Kidney tubule cell (primary cell): ENCODE measurements around the gene NIPAL3.
A peak's percentile ranks its signal among the peaks of the same experiment; 100 is the strongest.
"Not testable (repeated sequence)": the region's sequence is repeated elsewhere in the genome, so short reads cannot be mapped to it uniquely, and the experiment has no call there.

Experiments used
- DNase-seq: peaks from one replicate; pipeline ENCODE4 v3.0.0-alpha.2; 2018; ENCODE audit warnings: low spot score

Gene NIPAL3

GRCh38 chr1:24491577-24492360 is 76.2 kb downstream of the NIPAL3 start:
- DNase-seq = no peak

DNA sequence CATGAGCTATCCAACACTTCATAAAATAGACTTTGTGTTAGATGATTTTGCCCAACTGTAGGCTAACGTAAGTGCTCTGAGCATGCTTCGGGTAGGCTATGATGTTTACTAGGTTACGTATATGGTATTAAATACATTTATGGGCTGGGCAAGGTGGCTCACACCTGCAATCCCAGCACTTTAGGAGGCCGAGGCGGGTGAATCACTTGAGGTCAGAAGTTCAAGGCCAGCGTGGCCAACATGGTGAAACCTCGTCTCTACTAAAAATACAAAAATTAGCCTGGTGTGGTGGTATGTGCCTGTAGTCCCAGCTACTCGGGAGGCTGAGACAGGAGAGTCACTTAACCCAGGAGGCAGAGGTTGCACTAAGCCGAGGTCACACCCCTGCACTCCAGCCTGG is 77.3 kb downstream of the NIPAL3 start:
- DNase-seq = not testable (repeated sequence)

GRCh38 chr1:24493785-24494184 is 78.2 kb downstream of the NIPAL3 start:
- no peak for DNase-seq

DNA sequence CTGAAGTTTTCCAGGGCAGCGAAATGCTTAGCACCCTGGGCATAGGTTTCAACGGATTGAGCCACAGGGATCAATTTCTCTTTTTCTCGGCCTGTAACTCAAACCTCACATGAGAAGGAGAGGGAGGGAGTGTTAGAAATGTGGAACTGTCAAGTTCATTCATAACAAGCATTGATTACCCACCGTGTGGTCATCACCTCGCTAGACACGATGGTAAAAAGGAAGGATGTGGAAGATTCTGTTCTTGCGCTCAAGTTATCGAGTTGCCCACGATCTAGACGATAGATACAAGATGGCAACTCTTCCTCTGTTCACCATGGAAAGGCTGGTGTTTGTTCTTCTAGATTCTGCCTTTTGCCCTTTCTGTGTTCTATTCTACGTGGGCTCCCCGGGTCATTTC is 83.0 kb downstream of the NIPAL3 start:
- no peak for DNase-seq

GRCh38 chr1:24500448-24501048 is 84.9 kb downstream of the NIPAL3 start:
- no peak for DNase-seq

DNA sequence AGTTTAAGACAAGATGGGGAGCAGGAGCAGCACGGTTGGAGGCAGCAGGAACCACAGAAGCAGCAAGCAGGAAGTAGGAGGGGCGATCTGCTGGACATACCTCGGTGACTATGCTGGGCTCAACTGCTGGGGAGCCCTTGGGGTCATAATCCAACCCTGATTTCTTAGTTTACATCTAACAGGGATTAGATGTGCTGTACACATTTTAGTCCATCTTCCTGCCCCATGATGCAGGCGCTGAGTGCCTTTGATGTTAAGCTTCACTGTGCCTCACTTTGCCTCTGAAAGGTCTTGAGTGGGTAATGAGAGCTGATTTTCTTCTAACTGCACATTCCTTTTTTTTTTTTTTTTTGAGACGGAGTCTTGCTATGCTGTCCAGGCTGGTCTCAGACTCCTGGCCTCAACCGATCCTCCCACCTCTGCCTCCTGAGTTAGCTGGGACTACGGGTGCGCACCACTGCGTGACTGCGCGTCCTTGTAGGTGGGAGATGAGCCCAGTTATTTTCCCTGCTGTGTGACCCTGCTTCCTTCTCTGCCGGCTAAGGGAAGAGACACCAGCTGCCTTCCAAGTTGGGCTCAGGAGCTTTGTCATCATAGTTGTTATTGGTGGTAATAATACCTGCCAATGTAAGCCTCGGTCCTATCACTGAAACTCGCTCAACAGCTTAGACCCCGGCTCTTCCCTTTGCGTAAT is 85.9 kb downstream of the NIPAL3 start:
- peak; percentile 54 for DNase-seq

DNA sequence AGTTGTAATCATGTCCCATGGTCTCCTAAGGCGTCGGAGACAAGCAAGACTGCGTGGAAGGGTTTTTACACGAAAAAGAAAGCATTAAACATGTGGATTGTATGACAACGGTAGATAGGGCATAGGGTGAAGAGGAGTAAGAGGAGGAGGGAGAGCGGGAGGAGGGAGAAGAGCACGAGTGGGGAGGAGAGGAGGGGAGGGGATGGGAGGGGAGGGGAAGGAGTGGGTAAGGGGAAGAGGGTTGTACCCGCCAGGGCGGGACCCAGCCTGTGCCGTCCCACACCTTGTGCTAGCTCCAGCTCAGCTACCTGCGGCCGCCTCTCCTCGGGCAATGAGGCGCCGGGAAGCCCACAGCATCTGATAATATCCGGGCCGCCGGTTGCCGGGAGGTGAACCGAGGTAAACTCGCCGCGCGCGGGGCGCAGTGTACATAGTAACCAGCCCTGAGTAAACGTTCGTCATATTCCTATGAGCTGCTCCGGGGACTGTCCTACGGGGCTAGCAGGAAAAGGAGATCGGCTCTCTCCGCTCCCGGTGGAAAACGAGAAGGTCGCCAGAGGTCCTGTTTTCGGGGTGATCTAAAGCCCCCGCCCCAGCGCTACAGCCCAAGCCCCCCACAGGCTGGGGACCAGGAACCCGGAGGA is 86.6 kb downstream of the NIPAL3 start:
- peak; percentile 86 for DNase-seq

DNA sequence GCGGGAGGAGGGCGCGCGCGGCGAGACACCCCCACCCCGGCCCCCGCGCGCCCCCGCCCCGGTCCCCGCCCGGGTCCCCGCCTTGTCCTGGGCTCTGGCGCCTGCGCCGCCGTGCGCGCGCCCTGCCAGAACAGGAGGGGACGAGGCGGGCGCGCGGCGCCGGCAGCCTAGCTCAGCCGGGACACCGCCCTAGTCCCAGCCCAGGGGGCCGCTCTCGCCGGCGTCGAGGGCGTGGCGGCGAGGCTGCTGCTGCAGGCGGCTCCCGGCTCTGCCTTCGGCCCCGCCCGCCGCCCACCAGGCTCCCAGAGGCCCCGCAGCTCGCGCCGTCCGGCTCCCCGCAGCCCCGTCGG is 87.1 kb downstream of the NIPAL3 start, which contains the start of gene RCAN3:
TSS of gene RCAN3 (plus strand) at position 128 of the 350 bp plus-strand sequence. CDS start 11,537 bp downstream, outside the sequence.
- DNase-seq = peak; percentile 91

DNA sequence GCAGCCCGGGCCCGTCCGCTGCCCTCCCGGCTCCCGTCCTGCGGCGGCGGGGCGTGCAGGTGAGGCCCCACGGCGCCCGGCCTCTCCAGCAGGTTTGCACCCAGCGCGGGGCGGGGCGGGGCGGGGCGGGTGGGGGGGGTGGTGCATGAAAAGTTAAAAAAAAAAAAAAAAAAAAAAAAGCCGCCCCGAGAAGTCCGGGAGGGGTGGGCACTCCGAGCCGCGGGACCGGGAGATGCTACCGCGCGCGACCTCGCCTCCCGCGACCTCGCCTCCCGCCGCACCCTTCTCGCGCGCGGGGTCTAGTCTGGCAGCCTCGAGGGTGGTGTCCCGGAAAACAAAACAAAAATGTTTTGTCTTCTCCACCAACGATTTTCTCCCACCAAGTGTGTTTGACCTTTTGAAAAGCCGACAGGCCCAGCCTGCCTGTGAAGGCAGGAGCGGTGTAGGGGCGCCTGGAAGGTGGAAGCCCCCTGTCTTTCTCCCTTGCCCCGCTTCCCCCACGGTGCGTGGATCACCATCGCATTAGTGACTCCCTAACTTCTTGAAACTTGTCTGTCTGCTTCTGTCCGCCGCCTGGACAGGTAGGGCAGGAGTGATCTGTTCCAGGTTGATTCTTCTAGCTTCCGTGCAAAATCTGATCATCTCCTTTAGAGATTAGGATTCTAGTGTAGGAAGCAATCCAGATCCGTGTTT is 87.6 kb downstream of the NIPAL3 start:
- peak; percentile 3 for DNase-seq

DNA sequence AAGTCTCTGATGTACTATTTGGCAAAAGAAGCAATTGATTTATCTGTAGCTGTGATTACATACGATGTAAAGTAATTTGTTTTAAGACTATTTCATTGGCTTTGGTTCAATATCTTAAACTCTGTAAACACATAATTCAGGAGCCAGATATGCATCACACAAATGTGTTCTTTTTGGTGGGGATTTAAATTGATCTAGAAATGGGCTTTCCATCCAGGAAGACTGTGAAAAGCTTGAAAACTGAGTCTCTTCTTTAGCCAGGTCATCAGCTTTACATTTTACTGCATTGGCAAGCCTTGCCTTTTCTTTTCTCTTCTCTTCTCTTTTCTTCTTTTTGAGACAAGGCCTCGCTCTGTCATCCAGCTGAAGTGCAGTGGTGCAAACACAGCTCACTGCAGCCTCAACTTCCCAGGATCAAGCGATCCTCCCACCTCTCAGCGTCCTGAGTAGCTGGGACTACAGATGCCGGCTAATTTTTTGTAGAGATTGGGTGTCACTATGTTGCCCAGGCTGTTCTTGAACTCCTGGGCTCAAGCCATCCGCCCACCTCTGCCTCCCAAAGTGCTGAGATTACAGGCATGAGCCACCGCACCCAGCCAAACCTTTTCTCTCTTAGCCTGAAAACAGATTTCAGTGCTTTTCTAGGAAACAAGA is 88.4 kb downstream of the NIPAL3 start:
- no peak for DNase-seq

DNA sequence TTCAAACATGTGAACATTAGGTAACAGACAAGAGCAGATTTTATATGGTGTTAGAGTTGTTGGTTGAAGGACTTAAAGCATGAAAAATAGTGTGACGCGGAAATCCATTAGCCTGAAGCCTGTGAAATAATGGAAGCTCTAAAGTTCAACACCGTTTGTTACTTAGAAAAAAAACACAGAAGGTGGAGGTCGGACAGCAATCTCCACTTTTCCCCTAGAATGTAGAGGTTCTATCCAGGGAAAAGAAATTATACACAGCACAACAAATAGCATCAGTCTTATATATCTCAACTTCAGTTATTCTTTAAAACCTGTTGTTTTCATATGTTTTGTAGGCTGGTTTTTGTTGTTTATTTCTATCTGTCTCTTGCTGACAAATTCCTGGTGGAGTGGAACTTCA is 89.0 kb downstream of the NIPAL3 start:
- no peak for DNase-seq

- no peak for DNase-seq
These were observed 90.2 kb downstream of the NIPAL3 start for GRCh38 chr1:24505816-24506215.

GRCh38 chr1:24506691-24507381 is 91.2 kb downstream of the NIPAL3 start:
- DNase-seq = no peak

DNA sequence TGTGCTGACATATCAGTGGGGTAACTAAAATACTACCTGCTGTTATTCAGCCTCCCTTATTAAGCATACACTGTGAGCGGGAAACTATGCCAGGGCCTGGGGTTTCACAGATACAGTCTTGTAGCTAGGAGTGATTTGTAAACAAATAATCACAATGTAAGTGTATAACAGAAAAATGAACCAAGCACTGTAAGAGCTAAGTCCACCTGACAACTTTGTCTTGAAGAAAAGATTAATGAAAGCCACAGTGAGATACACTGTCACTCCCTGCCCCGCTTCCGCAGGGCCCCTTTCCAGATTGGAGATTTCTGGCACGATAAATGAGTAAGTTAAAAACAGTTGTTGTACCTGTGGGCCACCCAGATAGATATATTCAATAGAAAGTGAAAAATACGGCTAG is 91.8 kb downstream of the NIPAL3 start:
- no peak for DNase-seq

DNA sequence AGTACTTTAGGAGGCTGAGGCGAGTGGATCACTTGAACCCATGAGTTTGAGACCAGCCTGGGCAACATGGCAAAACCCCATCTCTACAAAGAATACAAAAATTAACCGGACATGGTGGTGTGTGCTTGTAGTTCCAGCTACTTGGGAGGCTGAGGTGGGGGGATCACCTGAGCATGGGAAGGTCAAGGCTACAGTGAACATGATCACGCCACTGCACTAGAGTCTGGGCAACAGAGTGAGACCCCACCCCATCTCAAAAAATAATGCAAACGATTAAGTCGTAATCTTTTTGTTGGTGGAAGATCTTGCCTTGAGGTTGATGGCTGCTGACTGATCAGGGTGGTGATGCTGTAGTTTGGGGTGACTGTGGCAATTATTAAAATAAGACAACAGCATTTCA is 93.3 kb downstream of the NIPAL3 start:
- no peak for DNase-seq

GRCh38 chr1:24513706-24514105 is 98.1 kb downstream of the NIPAL3 start:
- DNase-seq = no peak

DNA sequence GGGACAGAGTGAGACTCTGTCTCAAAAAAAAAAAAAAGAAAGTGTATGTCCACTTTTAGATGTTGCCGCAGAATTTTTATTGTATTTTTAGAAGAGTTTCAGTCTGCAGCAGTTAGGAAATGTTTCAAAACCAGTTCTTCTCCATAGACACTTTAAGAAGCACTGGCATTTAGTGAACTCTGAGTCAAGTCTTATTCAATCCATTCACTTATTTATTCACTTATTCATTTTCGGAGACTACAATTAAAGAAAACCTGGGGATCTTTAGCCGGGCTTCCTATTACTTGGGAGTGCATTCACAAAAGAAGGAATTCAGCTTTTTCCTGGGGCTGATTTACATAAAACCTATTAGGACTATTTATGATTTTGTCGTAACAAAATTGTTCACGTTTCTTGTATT is 99.3 kb downstream of the NIPAL3 start:
- no peak for DNase-seq

DNA sequence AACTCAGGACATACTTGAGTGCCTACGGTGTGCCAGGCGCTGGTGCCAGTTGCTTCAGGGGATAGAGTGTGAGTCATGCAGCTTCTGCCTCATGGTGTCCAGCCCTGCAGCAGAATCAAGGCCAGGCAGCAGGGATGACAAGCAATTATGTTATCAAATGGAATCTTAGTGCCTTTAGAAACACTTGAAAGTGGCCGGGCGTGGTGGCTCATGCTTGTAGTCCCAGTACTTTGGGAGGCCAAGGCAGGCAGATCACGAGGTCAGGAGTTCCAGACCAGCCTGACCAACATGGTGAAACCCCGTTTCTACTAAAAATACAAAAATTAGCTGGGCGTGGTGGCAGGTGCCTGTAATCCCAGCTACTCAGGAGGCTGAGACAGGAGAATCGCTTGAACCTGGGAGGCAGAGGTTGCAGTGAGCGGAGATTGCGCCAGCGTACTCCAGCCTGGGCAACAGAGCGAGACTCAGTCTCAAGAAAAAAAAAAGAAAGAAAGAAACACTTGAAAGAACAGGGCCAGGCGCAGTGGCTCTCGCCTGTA is 100.1 kb downstream of the NIPAL3 start:
- peak; percentile 86 for DNase-seq

GRCh38 chr1:24516506-24516905 is 100.9 kb downstream of the NIPAL3 start:
- no peak for DNase-seq

DNA sequence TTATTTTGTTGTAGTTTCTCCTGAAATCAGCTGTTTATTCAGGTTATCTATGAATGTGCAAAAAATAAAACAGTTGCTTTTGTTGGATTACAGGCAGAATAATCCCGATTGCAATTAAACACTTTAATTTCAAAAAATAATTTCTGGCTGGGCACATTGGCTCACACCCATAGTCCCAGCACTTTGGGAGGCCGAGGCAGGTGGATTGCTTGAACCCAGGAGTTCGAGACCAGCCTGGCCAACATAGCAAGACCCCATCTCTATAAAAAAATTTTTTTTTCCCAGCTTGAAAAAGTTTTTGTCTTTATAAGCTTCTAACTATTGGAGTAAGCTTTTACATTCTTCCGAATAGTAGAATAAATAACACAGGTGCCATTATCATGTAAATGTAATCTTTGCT is 102.3 kb downstream of the NIPAL3 start:
- no peak for DNase-seq

DNA sequence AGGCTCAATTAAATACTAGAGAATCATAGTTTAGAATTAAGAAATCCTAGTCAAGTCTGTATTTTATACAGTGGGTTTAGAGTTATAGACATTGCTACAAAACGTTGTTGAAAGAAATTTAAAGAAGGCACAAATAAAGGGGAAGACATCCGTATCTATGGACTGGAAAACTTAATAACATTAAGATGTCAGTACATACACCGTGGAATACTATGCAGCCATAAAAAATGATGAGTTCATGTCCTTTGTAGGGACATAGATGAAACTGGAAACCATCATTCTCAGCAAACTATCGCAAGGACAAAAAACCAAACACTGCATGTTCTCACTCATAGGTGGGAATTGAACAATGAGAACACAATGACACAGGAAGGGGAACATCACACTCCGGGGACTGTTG is 104.7 kb downstream of the NIPAL3 start:
- DNase-seq = not testable (repeated sequence)
